ENCODE results near the gene CDK2. TPM values are rescaled to one million over a fixed set of nuclear protein-coding genes. Genes with fewer than 3 reads are reported as not detected.

The CDK2 gene
- total RNA-seq, 3 donors from 2014 or later, result 65.4 to 80.1 (median 74.1) TPM

Other genes starting within 250 kb of the CDK2 start
- 1 to 10 TPM; 3.9 to 7.4 (median 5.1) TPM for gene RDH5, start 246.4 kb upstream of the CDK2 start, total RNA-seq
- 100 to 1,000 TPM; 158 to 177 (median 177) TPM for gene CD63, start 237.8 kb upstream of the CDK2 start, total RNA-seq
- 10 to 100 TPM; 12.3 to 15.5 (median 14.5) TPM for gene GDF11, start 223.7 kb upstream of the CDK2 start, total RNA-seq
- gene SARNP, start 149.1 kb upstream of the CDK2 start, total RNA-seq, result 10 to 100 TPM; 65.8 to 78.5 (median 69.6) TPM
- gene ORMDL2, start 148.8 kb upstream of the CDK2 start, total RNA-seq, result 10 to 100 TPM; 45.9 to 57.0 (median 49.9) TPM
- 10 to 100 TPM; 32.4 to 38.2 (median 33.5) TPM for gene DNAJC14, start 137.2 kb upstream of the CDK2 start, total RNA-seq
- not detected for gene MMP19, start 123.9 kb upstream of the CDK2 start, total RNA-seq
- 10 to 100 TPM; 24.9 to 30.0 (median 28.4) TPM for gene PYM1, start 38.9 kb upstream of the CDK2 start, total RNA-seq
- gene DGKA, start 35.7 kb upstream of the CDK2 start, total RNA-seq, result 100 to 1,000 TPM; 132 to 164 (median 153) TPM
- gene PMEL, start 788 bp upstream of the CDK2 start, total RNA-seq, result under 1 TPM in 2 of 3 donors, not detected in 1; 0.13 to 0.41 TPM
- gene RAB5B, start 7.2 kb downstream of the CDK2 start, total RNA-seq, result 10 to 100 TPM; 18.5 to 27.5 (median 22.6) TPM
- gene SUOX, start 30.4 kb downstream of the CDK2 start, total RNA-seq, result 1 to 10 TPM in 2 of 3 donors, under 1 TPM in 1; 0.68 to 1.3 (median 1.2) TPM
- 10 to 100 TPM in 2 of 3 donors, 1 to 10 TPM in 1; 9.4 to 14.6 (median 10.5) TPM for gene IKZF4, start 54.2 kb downstream of the CDK2 start, total RNA-seq
- 100 to 1,000 TPM in 2 of 3 donors, 10 to 100 TPM in 1; 73.1 to 118 (median 110) TPM for gene RPS26, start 75.1 kb downstream of the CDK2 start, total RNA-seq
- 1 to 10 TPM in 1 of 3 donors, under 1 TPM in 2; 0.48 to 1.6 (median 0.63) TPM for gene ERBB3, start 113.3 kb downstream of the CDK2 start, total RNA-seq
- 100 to 1,000 TPM; 538 to 590 (median 573) TPM for gene PA2G4, start 137.7 kb downstream of the CDK2 start, total RNA-seq
- 1,000 to 10,000 TPM; 3,827 to 4,080 (median 3,837) TPM for gene RPL41, start 149.8 kb downstream of the CDK2 start, total RNA-seq
- 1 to 10 TPM; 7.4 to 8.3 (median 8.2) TPM for gene ZC3H10, start 151.4 kb downstream of the CDK2 start, total RNA-seq
- 100 to 1,000 TPM in 2 of 3 donors, 10 to 100 TPM in 1; 95.9 to 113 (median 106) TPM for gene ESYT1, start 161.4 kb downstream of the CDK2 start, total RNA-seq
- gene MYL6B, start 185.8 kb downstream of the CDK2 start, total RNA-seq, result 10 to 100 TPM; 30.3 to 34.5 (median 30.8) TPM
- gene MYL6, start 191.5 kb downstream of the CDK2 start, total RNA-seq, result 100 to 1,000 TPM; 684 to 725 (median 686) TPM
- gene SMARCC2, start 222.7 kb downstream of the CDK2 start, total RNA-seq, result 10 to 100 TPM; 85.7 to 92.9 (median 86.4) TPM

Data from activated T-cell treated with anti-CD3 and anti-CD28 coated beads, Interleukin-2, amount 50 U/mL, for 4 hours (primary cell).